ENCODE results near the gene PTDSS2. TPM values are rescaled to one million over a fixed set of nuclear protein-coding genes. Genes with fewer than 3 reads are reported as not detected.

The PTDSS2 gene
- total RNA-seq, 1 experiment from 2014 or later, result 34.4 TPM

GRCh38 chr11:490930-491260 is 40.8 kb downstream of the PTDSS2 start:
- Histone ChIP-seq H3K27me3 (no peaks in the 10 kb centered on the region), H3K27ac (no peak overlapping the region), H3K36me3 (peaks cover 12% of the 10 kb centered on the region), H3K4me3 (no peak overlapping the region), H3K4me1 (no peaks in the 10 kb centered on the region), H3K9me3 (replicated peaks) (no peaks in the 10 kb centered on the region)
- no peak for DNase-seq

- DNase-seq, result no peak
- Histone ChIP-seq H3K27me3 (no peaks in the 10 kb centered on the region), H3K27ac (no peak overlapping the region), H3K36me3 (peaks cover 16% of the 10 kb centered on the region), H3K4me1 (no peaks in the 10 kb centered on the region), H3K9me3 (replicated peaks) (no peaks in the 10 kb centered on the region), H3K4me3 (no peak overlapping the region)
These were observed 41.3 kb downstream of the PTDSS2 start for GRCh38 chr11:491358-491757.

GRCh38 chr11:492427-493226 is 42.5 kb downstream of the PTDSS2 start:
- H3K4me3 ChIP-seq, result no peak overlapping the region
- no peaks in the 10 kb centered on the region for H3K27me3 ChIP-seq
- no peaks in the 10 kb centered on the region; the same call in 1 of the 2 replicates for H3K9me3 ChIP-seq (replicated peaks)
- no peaks in the 10 kb centered on the region for H3K4me1 ChIP-seq
- no peak for DNase-seq
- H3K27ac ChIP-seq, result no peak overlapping the region
- H3K36me3 ChIP-seq, result peaks cover 23% of the 10 kb centered on the region

- H3K27me3 ChIP-seq, result no peaks in the 10 kb centered on the region
- no peak overlapping the region for H3K27ac ChIP-seq
- H3K4me1 ChIP-seq, result no peaks in the 10 kb centered on the region
- H3K9me3 ChIP-seq (replicated peaks), result no peaks in the 10 kb centered on the region; the same call in 1 of the 2 replicates
- DNase-seq, result peak; percentile 31 to 45
- H3K36me3 ChIP-seq, result peaks cover 46% of the 10 kb centered on the region
- no peak overlapping the region for H3K4me3 ChIP-seq
These were observed 44.9 kb downstream of the PTDSS2 start for GRCh38 chr11:494761-495536.

GRCh38 chr11:495537-495931 is 45.5 kb downstream of the PTDSS2 start:
- no peak for DNase-seq

GRCh38 chr11:496834-497564 is 46.9 kb downstream of the PTDSS2 start:
- H3K4me1 ChIP-seq, result no peaks in the 10 kb centered on the region
- H3K27ac ChIP-seq, result no peak overlapping the region
- H3K36me3 ChIP-seq, result peaks cover 64% of the 10 kb centered on the region
- H3K4me3 ChIP-seq, result no peak overlapping the region
- DNase-seq, result no peak
- no peaks in the 10 kb centered on the region for H3K27me3 ChIP-seq
- no peaks in the 10 kb centered on the region; the same call in 1 of the 2 replicates for H3K9me3 ChIP-seq (replicated peaks)

More at GRCh38 chr11:495537-495931, 45.5 kb downstream of the PTDSS2 start:
- Histone ChIP-seq H3K27ac (no peak overlapping the region), H3K36me3 (peaks cover 52% of the 10 kb centered on the region), H3K4me3 (no peak overlapping the region), H3K4me1 (no peaks in the 10 kb centered on the region), H3K27me3 (no peaks in the 10 kb centered on the region), H3K9me3 (replicated peaks) (no peaks in the 10 kb centered on the region; the same call in 1 of the 2 replicates)

GRCh38 chr11:497565-498296 is 47.7 kb downstream of the PTDSS2 start:
- DNase-seq, result no peak
- peaks cover 64% of the 10 kb centered on the region for H3K36me3 ChIP-seq

GRCh38 chr11:498297-499181 is 48.5 kb downstream of the PTDSS2 start:
- Histone ChIP-seq H3K36me3 (peaks cover 63% of the 10 kb centered on the region), H3K9me3 (replicated peaks) (no peaks in the 10 kb centered on the region; the same call in 1 of the 2 replicates), H3K27ac (no peak overlapping the region), H3K27me3 (no peaks in the 10 kb centered on the region), H3K4me1 (no peaks in the 10 kb centered on the region), H3K4me3 (no peak overlapping the region)
- DNase-seq, result no peak

More at GRCh38 chr11:497565-498296, 47.7 kb downstream of the PTDSS2 start:
- Histone ChIP-seq H3K27ac (no peak overlapping the region), H3K4me1 (no peaks in the 10 kb centered on the region), H3K4me3 (no peak overlapping the region), H3K9me3 (replicated peaks) (no peaks in the 10 kb centered on the region; the same call in 1 of the 2 replicates), H3K27me3 (no peaks in the 10 kb centered on the region)

- Histone ChIP-seq H3K27ac (no peak overlapping the region), H3K36me3 (peaks cover 59% of the 10 kb centered on the region), H3K4me3 (no peak overlapping the region), H3K4me1 (no peaks in the 10 kb centered on the region), H3K27me3 (no peaks in the 10 kb centered on the region), H3K9me3 (replicated peaks) (no peaks in the 10 kb centered on the region; the same call in 1 of the 2 replicates)
- DNase-seq, result no peak
These were observed 49.4 kb downstream of the PTDSS2 start for GRCh38 chr11:499201-500076.

- no peak for DNase-seq
- H3K9me3 ChIP-seq (replicated peaks), result no peaks in the 10 kb centered on the region; the same call in 1 of the 2 replicates
- no peak overlapping the region for H3K4me3 ChIP-seq
- peaks cover 54% of the 10 kb centered on the region for H3K36me3 ChIP-seq
- H3K27ac ChIP-seq, result no peak overlapping the region
- no peaks in the 10 kb centered on the region for H3K27me3 ChIP-seq
- 0 out of 2 replicates have a peak, but pooled peaks cover 3% of the 10 kb centered on the region for H3K4me1 ChIP-seq
These were observed 51.1 kb downstream of the PTDSS2 start for GRCh38 chr11:501001-501682.

- Histone ChIP-seq H3K4me3 (no peak overlapping the region), H3K9me3 (replicated peaks) (no peaks in the 10 kb centered on the region; the same call in 1 of the 2 replicates), H3K27ac (no peak overlapping the region), H3K36me3 (peaks cover 48% of the 10 kb centered on the region), H3K27me3 (no peaks in the 10 kb centered on the region), H3K4me1 (0 out of 2 replicates have a peak, but pooled peaks cover 3% of the 10 kb centered on the region)
- DNase-seq, result no peak
These were observed 51.7 kb downstream of the PTDSS2 start for GRCh38 chr11:501683-502287.
